Suppressor macrophage (primary cell): ENCODE results near the gene CEACAM1.
"Not testable (repeated sequence)": the region's sequence is repeated elsewhere in the genome, so short reads cannot be mapped to it uniquely, and the experiment has no call there.

ENCODE experiments used
- DNase-seq, 4 experiments: peaks; one replicate each; pipeline ENCODE4 v3.0.0-alpha.2; 2020 to 2022

Gene CEACAM1

DNA sequence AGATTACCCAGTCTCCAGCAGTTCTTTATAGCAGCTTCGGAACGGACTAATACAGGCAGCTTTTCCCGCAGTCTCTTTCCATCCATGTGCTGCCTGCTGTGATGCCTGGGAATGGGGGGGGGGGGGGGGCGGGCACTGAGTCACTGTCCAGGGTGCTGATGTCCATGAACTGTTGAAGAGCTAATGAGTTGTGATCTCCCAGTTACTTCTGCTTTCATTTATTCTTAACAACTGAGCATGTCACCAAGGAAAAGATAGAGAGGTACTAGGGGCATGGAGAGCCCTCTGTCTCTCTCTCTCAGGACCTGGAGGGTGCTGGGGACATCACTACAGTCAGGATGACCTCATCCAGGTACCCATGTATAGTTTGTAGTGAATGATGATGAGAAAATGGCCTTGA is 20.3 kb upstream of the CEACAM1 start:
- peak in 1 of 4 experiments; percentile 25 for DNase-seq

DNA sequence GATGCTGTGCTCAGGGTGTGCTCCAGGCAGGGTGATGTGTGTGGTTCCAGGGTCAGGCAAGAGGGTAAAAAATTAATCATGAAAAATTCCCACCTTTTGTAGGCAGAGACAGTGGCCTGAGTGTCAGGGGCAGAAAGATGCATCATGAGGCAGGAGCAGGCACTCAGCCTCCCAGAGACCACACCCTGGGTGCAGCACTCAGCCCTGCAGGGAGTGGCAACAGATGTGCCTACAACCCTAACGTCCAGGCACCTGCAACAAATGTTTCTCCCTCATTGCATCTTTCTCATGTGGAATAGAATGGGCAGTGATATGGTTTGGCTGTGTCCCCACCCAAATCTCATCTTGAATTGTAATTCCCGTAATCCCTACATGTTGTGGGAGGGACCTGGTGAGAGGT is 19.6 kb upstream of the CEACAM1 start:
- no peak for DNase-seq

DNA sequence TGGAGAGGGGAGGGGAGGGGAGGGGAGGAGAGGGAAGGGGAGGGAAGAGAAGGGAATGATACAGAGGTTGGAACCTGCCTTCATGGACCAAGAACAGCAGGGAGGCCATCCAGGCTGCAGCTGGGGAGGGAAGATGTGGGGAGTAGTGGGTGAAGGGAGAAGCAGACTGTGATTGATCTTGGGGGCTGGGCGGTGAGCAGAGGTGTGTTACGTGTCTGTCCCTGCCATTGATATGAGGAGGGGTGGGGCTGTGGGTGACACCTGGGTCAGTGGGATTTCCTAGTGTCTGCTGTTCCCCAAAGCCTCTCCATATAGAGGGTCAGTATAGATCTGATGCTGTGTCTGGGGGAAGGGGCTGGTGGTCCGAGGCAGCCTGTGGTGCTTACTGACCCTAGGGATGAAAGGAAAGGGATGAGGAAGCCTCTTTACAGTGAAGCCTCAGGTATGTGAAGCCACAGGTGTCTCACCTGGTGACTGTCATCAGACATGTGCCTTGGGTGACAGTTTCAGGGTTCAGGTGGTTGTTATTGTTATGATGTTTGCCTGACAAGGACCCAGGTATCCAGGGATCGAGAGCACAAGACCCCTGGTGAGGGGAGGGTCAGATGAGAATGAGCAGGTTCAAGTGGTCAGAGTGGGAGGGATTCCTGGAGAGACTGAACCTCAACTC is 18.7 kb upstream of the CEACAM1 start:
- DNase-seq: no peak

- no peak for DNase-seq
Measured at GRCh38 chr19:42544146-42544545, 15.9 kb upstream of the CEACAM1 start.

GRCh38 chr19:42542791-42543190 is 14.5 kb upstream of the CEACAM1 start:
- no peak for DNase-seq

DNA sequence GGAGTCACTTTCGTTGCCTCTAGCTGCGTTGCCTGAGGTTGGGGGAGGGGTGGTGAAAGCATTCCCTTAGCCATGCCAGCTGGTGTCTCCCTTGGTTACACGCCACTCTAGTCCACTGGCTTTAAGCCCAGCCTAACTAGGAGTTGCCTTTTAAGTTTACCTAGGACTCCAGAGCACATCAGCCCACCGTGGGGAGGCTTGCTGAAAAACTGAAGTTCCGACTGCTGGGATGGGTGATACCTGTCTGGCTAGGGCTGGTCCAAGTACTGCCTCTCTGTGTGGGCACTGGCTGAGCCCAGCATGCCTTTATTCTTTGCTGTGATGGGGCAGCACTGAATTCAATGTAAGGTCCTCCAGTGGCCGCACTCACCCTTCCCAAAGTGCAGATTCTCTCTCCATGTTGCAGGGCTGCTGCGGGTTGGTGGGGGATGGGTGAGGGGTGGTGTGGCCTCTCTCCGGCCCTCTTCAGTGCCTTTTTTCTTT is 11.8 kb upstream of the CEACAM1 start:
- no peak for DNase-seq

GRCh38 chr19:42538841-42539709 is 10.8 kb upstream of the CEACAM1 start:
- DNase-seq: peak in 3 of 4 experiments; percentile 20 to 38 (median 27)

DNA sequence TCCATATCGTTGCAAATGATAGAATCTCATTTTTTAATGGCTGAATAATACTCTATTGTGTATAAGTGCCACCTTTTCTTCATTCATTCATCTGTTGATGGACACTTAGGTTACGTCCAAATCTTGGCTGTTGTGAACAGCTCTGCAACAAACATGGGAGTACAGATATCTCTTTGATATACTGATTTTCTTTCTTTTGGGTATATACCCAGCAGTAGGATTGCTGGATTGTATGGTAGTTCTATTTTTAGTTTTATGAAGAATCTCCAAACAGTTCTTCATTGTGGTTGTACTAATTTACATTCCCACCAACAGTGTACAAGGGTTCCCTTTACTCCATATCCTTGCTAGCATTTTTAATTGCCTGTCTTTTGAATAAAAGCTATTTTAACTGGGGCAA is 7.0 kb upstream of the CEACAM1 start:
- DNase-seq: not testable (repeated sequence)

DNA sequence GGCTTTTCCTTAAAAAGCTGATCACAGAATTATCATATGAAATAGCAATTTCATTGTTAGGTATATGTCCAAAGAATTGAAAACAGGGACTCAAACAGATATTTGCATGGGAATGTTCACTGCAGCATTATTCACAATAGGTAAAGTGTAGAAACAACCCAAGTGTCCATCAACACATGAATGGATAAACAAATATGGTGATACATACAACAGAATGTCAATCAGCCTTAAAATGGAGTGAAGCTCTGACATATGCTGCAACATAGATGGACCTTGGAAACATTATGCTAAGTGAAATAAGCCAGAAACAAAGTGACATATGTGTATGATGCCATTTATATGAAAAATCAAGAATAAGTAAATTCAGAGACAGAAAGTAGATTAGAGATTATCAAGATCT is 6.1 kb upstream of the CEACAM1 start:
- DNase-seq: no peak

DNA sequence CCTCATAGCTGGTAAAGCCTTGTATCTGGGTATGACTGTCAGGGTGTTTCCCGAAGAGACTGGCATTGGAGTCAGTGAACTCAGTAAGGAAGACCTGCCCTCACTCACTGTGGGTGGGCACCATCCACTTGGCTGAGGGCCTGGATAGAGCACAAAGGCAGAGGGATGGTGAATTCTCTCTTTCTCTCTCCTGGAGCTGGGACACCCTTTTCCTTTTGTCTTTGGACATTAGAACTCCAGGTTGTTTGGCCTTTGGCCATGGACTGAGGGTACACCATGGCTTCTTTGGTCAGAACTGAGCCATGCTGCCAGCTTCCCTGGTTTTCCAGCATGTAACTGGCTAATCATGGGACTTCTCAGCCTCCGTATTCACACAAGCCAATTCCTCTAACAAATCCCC is 4.6 kb upstream of the CEACAM1 start:
- no peak for DNase-seq

DNA sequence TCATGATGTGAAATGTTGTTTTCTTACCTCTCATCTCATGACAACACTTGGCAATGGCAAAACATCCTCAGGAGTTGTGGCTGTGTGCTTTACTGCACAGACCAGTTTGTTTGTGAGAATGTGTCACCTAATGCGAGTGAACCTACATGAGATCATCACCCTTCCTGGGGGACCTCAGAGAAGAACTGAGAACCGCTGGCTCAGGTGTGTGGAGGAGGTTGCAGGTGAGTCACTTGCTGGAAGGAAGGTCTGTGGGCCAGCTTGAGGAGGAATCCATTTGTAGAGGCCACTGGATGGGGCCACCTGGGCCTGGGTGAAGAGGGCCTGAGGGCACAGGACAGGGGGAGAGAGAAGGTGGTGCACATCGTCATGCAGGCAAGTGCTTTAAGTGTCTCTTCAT is 3.0 kb upstream of the CEACAM1 start:
- no peak for DNase-seq

GRCh38 chr19:42529248-42529764 is 1.0 kb upstream of the CEACAM1 start:
- DNase-seq: peak; percentile 69 to 78 (median 76)

- DNase-seq: no peak
Measured at GRCh38 chr19:42524943-42525342, 3.3 kb downstream of the CEACAM1 start.

DNA sequence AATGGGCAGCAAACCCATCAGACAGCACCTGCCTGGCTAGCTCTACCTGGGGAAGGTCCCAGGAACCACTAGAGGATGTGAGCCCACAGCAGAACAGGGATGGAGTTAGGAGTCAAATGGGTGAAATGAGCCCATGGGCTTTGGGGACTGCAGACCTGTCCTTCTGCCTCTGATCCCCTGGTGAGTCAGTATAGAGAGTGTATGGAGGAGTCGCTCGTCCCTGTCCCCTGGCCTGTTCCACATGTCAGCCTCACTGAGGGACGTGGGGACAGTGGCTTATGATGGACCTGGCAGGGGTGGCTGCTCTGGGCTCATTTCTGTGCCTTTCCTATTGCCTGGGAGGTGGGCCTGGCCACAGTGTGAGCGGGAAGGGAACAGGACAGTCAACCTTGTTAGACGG is 4.0 kb downstream of the CEACAM1 start:
- DNase-seq: no peak

DNA sequence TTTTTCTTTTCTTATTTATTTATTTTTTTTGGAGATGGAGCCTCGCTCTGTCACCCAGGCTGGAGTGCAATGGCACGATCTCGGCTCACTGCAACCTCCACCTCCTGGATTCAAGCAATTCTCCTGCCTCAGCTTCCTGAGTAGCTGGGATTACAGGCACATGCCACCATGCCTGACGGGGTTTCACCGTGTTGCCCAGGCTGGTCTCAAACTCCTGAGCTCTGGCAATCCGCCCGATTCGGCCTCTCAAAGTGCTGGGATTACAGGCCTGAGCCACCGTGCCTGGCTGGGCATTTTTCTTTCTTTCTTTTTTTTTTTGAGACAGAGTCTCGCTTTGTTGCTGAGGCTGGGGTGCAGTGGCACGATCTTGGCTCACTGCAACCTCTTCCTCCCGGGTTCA is 6.0 kb downstream of the CEACAM1 start:
- not testable (repeated sequence) for DNase-seq

DNA sequence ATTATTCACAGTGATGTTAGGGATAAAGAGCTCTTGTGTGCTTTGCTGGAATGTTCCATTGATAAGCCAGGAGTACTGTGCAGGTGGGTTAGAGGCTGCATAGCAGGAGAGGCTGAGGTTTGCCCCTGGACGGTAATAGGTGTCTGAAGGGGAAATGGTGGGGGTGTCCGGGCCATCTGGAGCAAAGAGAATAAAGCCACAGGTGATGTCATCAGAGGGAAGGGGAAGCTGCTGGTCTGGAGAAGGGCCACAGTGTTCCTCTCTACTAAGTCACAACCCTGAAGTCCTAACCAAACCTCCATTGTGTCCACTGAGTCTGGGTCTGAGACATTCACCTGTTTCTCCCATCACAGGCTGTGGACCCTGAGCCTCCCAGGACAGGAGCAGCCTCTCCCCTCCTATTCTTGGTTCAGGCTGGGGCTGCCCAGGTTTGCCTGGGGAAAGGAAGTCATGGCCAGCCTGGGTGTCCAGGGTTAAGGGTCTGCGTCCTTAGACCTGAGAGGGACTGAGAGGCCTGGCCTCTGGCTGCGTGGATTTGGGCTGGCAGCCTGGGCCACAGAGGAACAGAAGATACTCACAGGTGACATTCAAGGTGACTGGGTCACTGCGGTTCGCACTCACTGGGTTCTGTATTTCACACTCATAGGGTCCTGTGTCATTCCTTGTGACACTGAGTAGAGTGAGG is 6.8 kb downstream of the CEACAM1 start:
- DNase-seq: peak; percentile 14 to 55 (median 48)

DNA sequence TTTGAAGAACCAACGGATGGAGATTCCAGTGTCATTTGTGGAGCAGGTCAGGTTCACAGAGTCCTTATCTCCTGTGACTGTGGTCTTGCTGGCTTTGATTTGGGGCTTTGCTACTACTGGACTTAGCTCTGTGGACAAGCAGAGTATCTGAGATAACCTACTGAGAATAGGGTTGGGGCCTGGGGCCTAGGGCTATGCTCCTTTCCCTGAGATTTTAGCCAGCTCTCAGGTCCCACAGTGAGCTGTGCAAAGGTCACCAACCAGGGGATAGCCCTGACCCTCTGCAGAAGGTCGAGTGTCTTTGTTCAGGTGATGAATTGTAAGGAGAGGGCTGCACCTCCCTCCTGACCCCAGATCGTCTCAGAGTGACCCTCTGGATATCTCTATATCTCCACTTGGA is 9.2 kb downstream of the CEACAM1 start:
- no peak for DNase-seq

DNA sequence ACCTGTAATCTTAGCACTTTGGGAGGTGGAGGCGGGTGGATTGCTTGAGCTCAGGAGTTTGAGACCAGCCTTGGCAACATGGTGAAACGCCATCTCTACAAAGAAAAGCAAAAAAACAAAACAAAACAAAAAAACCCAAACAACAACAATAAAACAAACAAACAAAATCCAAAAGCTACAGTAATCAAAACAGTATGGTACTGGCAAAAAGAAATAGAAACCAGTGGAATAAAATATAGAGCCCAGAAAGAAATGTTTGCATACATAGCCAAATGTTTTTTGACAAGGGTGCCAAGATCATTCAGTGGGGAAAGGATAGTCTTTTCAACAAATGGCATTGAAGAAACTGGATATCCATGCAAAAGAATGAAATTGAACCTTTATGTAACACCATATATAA is 11.5 kb downstream of the CEACAM1 start:
- no peak for DNase-seq

- no peak for DNase-seq
Measured at GRCh38 chr19:42515241-42515832, 12.9 kb downstream of the CEACAM1 start.

DNA sequence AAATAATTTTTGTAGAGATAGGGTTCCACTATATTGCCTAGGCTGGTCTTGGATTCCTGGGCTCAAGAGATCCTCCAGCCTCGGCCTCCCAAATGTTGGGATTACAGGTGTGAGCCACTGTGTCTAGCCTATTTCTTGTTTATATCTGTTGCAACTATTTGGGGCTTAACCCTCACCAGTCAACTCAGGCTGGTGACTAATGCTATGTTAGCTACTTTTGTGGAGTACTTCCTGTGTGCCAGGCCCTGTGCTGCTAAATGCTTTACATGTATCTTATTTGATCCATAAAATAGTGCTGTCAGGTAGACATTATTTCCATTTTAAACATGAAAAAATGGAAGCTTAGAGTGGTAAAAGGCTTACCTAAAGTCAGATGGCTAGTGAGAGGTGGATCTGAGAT is 13.8 kb downstream of the CEACAM1 start:
- no peak for DNase-seq

DNA sequence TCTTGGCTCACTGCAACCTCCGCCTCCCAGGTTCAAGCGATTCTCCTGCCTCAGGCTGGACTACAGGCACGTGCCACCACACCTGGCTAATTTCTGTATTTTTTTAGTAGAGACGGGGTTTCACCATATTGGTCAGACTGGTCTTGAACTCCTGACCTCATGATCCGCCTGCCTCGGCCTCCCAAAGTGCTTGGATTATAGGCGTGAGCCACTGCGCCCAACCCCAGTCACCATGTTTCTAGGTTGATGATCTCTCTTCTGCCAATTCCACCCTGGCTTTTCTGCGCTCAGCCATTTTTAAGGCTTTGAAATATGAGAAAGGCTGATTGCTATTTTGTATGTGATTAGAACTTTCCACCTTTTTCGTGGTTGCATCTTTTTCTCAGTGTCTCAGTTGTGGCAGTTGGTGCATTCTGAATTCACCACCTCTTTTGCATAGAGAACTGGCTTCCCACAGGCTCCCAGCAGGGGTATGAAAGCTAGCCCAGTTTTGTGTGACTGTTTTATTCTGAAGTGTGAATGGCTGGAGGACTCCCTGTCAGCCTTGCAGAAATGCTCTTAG is 15.5 kb downstream of the CEACAM1 start:
- DNase-seq: no peak

DNA sequence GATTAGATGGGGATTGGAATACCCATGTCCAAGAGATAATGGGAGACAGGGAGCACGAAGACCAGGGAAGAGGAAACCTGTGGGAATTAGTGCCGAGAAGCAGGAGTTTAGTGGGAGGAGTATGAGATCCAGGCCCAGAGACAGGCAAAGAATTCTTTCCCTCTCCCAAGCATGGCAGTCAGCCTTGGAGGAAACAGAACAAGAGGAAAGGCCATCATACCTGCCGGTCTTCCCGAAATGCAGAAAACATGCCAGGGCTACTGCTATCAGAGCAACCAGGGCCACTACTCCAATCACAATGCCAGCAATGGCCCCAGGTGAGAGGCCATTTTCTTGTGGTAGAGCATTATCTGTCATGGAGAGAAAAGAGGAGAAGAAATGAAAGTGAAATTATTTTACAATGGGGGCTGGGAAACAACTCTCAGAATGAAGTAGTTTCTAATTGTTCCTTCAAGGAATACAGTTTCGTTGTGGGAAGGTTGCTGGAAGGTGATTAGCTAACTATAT is 16.1 kb downstream of the CEACAM1 start:
- DNase-seq: no peak
